IMR-90 (cell line): ENCODE data around the gene SNCA. TPM values are rescaled to one million over a fixed set of nuclear protein-coding genes. Genes with fewer than 3 reads are reported as not detected.

ENCODE experiments used
- ATAC-seq: fragments of 200-7000 bp; cut with Tn5 transposase; 2 replicates; pipeline ENCODE4 v1.9.1; 2020; ENCODE audit warnings: low read depth, mild to moderate bottlenecking, moderate library complexity
- BruUV-seq: library from RNA; stranded (reverse); fragments of 400-500 nt; replicated peaks from 2 replicates; lab custom pipeline; 2021; lab: Mats Ljungman, UMichigan
- CTCF ChIA-PET: fragments of 300-600 bp; formaldehyde crosslinking; extraction: SDS; loops from one replicate; lab custom pipeline; 2021; ENCODE audit warnings: antibody characterized with exemption; lab: Yijun Ruan, JAX
- POLR2A ChIA-PET: fragments of 300-600 bp; sonication (Branson Sonifier 250); formaldehyde crosslinking; loops from one replicate; lab custom pipeline; 2022; ENCODE audit warnings: antibody characterized with exemption; ENCODE audit not compliant: unreplicated experiment; lab: Charles Lee
- DNase-seq: peaks from one replicate; pipeline ENCODE4 v3.0.0; 2013
- H2AFZ ChIP-seq: replicated peaks from 2 replicates; pipeline ENCODE3; 2013; ENCODE audit warnings: low read length, mild to moderate bottlenecking; ENCODE audit not compliant: poor library complexity
- H2AK5ac ChIP-seq: 2 replicates; pipeline ENCODE4 v1.6.1; 2013; ENCODE audit warnings: low read depth, low read length, inconsistent platforms
- H2AK9ac ChIP-seq: replicated peaks from 2 replicates; pipeline ENCODE3; 2013; ENCODE audit warnings: mild to moderate bottlenecking, low read depth, low read length, moderate library complexity; ENCODE audit not compliant: poor library complexity
- H2BK120ac ChIP-seq: 2 replicates; pipeline ENCODE4 v1.6.1; 2013; ENCODE audit warnings: low read depth, low read length, inconsistent platforms
- H2BK15ac ChIP-seq: 3 replicates; pipeline ENCODE4 v1.6.1; 2013; ENCODE audit warnings: low read depth, low read length, inconsistent platforms
- H2BK20ac ChIP-seq: 2 replicates; pipeline ENCODE4 v1.6.1; 2013; ENCODE audit warnings: low read depth, mild to moderate bottlenecking, inconsistent platforms, low read length, moderate library complexity
- H2BK5ac ChIP-seq: 2 replicates; pipeline ENCODE4 v1.6.1; 2013; ENCODE audit warnings: mild to moderate bottlenecking, low read depth, low read length, inconsistent platforms; ENCODE audit not compliant: poor library complexity, severe bottlenecking
- H3K14ac ChIP-seq: replicated peaks from 2 replicates; pipeline ENCODE4 v1.6.1; 2013; ENCODE audit warnings: low read depth, low read length, inconsistent platforms
- H3K18ac ChIP-seq: 2 replicates; pipeline ENCODE4 v1.6.1; 2013; ENCODE audit warnings: low read depth, low read length, control low read depth
- H3K23ac ChIP-seq: 2 replicates; pipeline ENCODE4 v1.6.1; 2013; ENCODE audit warnings: low read depth, low read length, inconsistent platforms
- H3K27ac ChIP-seq: 2 replicates; pipeline ENCODE4 v1.5.1; 2013; ENCODE audit warnings: mild to moderate bottlenecking, control low read depth, low read length; ENCODE audit not compliant: insufficient read depth
- H3K27me3 ChIP-seq: 2 replicates; pipeline ENCODE4 v1.6.1; 2013; ENCODE audit warnings: low read length; ENCODE audit not compliant: control insufficient read depth, insufficient read depth
- H3K36me3 ChIP-seq: 2 replicates; pipeline ENCODE4 v1.6.1; 2013; ENCODE audit warnings: low read length, mixed read lengths; ENCODE audit not compliant: control insufficient read depth, insufficient read depth
- H3K4ac ChIP-seq: 2 replicates; pipeline ENCODE4 v1.6.1; 2013; ENCODE audit warnings: low read depth, low read length, inconsistent platforms
- H3K4me1 ChIP-seq: 2 replicates; pipeline ENCODE4 v1.6.1; 2013; ENCODE audit warnings: low read length, mixed read lengths; ENCODE audit not compliant: control insufficient read depth, insufficient read depth
- H3K4me2 ChIP-seq: 2 replicates; pipeline ENCODE4 v1.6.1; 2013; ENCODE audit warnings: low read depth, mild to moderate bottlenecking, control low read depth, low read length, moderate library complexity
- H3K4me3 ChIP-seq: 2 replicates; pipeline ENCODE4 v1.5.1; 2013; ENCODE audit warnings: low read depth, mild to moderate bottlenecking, control low read depth, low read length, moderate library complexity; ENCODE audit not compliant: insufficient read depth
- H3K56ac ChIP-seq: 2 replicates; pipeline ENCODE4 v1.6.1; 2013; ENCODE audit warnings: low read length, inconsistent platforms; ENCODE audit not compliant: insufficient read depth; ENCODE audit errors: extremely low read depth
- H3K79me1 ChIP-seq, 2 experiments: 2 replicates each; pipeline ENCODE4 v1.6.1; 2013; ENCODE audit warnings: low read length in 2 of 2, inconsistent platforms in 1 of 2, low read depth in 1 of 2
- H3K9ac ChIP-seq: 2 replicates; pipeline ENCODE4 v1.6.1; 2013; ENCODE audit warnings: low read depth, low read length, control low read depth
- H3K9me1 ChIP-seq: 2 replicates; pipeline ENCODE4 v1.6.1; 2013; ENCODE audit warnings: low read length, inconsistent platforms; ENCODE audit not compliant: insufficient read depth
- H3K9me3 ChIP-seq: 2 replicates; pipeline ENCODE4 v1.6.1; 2013; ENCODE audit warnings: low read length; ENCODE audit not compliant: control insufficient read depth, insufficient read depth
- H4K20me1 ChIP-seq: 2 replicates; pipeline ENCODE4 v1.6.1; 2013; ENCODE audit warnings: low read length, inconsistent platforms; ENCODE audit not compliant: insufficient read depth
- H4K5ac ChIP-seq: 2 replicates; pipeline ENCODE4 v1.6.1; 2013; ENCODE audit warnings: mild to moderate bottlenecking, low read depth, low read length, control low read depth
- H4K8ac ChIP-seq, 2 experiments: 2 replicates each; pipeline ENCODE4 v1.6.1; 2013; ENCODE audit warnings: low read depth in 2 of 2, low read length in 2 of 2, control low read depth in 1 of 2, inconsistent platforms in 1 of 2
- H4K91ac ChIP-seq: 2 replicates; pipeline ENCODE4 v1.6.1; 2013; ENCODE audit warnings: low read depth, low read length, inconsistent platforms; ENCODE audit not compliant: insufficient read depth
- CEBPB ChIP-seq: IDR thresholded peaks from 2 replicates; pipeline ENCODE4 v1.6.1; 2012; ENCODE audit warnings: low read depth, low read length, improper control_type of control experiment
- CHD1 ChIP-seq: IDR thresholded peaks from 2 replicates; pipeline ENCODE4 v1.6.1; 2012; ENCODE audit warnings: low read depth, low read length, improper control_type of control experiment
- CTCF ChIP-seq: conservative IDR thresholded peaks from 2 replicates; pipeline ENCODE4 v1.5.1; 2012; ENCODE audit warnings: mild to moderate bottlenecking, low read depth, low read length, improper control_type of control experiment
- ELK1 ChIP-seq: fragments of 150-350 bp; IDR thresholded peaks from 2 replicates; pipeline ENCODE4 v1.6.1; 2016; ENCODE audit warnings: low read depth, mild to moderate bottlenecking, low read length, moderate library complexity, borderline replicate concordance
- MXI1 ChIP-seq: IDR thresholded peaks from 2 replicates; pipeline ENCODE4 v1.6.1; 2012; ENCODE audit warnings: low read depth, mild to moderate bottlenecking, low read length, moderate library complexity, borderline replicate concordance
- NFE2L2 ChIP-seq: fragments of 150-350 bp; IDR thresholded peaks from 2 replicates; pipeline ENCODE4 v1.6.1; 2016; ENCODE audit warnings: low read depth, mild to moderate bottlenecking, low read length
- RFX5 ChIP-seq: IDR thresholded peaks from 2 replicates; pipeline ENCODE4 v1.8.0; 2012; ENCODE audit warnings: low read depth, mild to moderate bottlenecking, low read length, moderate library complexity
- SMC3 ChIP-seq: fragments of 150-350 bp; IDR thresholded peaks from 2 replicates; pipeline ENCODE4 v1.6.1; 2016; ENCODE audit warnings: low read depth, mild to moderate bottlenecking, antibody characterized with exemption, low read length, moderate library complexity
- WGBS, 2 experiments: methylation state at CpG; one replicate each; pipeline versions ENCODE4 v1.1.5 to v1.1.7; 2013; ENCODE audit warnings: missing lambda C conversion rate in 2 of 2; ENCODE audit not compliant: insufficient read length in 1 of 2; ENCODE audit errors: extremely low coverage in 2 of 2; 5-methylcytosine and 5-hydroxymethylcytosine counted together
- dilution Hi-C: fragments of 300-500 bp; cut with HindIII; formaldehyde crosslinking; loops from one replicate; pipeline ENCODE4 v1.14.3; 2018; ENCODE audit warnings: low sequenced_read_pairs; ENCODE audit not compliant: unreplicated experiment
- in situ Hi-C: fragments of 300-500 bp; cut with MboI; formaldehyde crosslinking; loops from 3 replicates; pipeline ENCODE4 v1.14.3; 2019; ENCODE audit warnings: low sequenced_read_pairs, inconsistent platforms, mixed read lengths
- intact Hi-C: fragments of 100-400 bp; cut with micrococcal nuclease; formaldehyde crosslinking; loops from 2 replicates; pipeline ENCODE4 v1.10.0; 2022
- polyA plus RNA-seq, 3 experiments: library from polyadenylated mRNA; depleted of rRNA; stranded (reverse); fragments of >200 nt; gene quantifications; 2 replicates each; pipeline ENCODE4 v1.2.3, GENCODE V29; 2012; ENCODE audit warnings: low replicate concordance in 1 of 3
- total RNA-seq: library from RNA; depleted of rRNA; stranded (reverse); fragments of >200 nt; gene quantifications from 2 replicates; pipeline ENCODE4 v1.2.3, GENCODE V29; 2012

Gene SNCA
- total and polyA plus RNA-seq, 2 of the 4 experiments (the other 2 are of a cell fraction): 0.36 to 0.46 TPM

- H3K4me1 ChIP-seq: no peaks in the 10 kb centered on the region
- CTCF ChIA-PET: no interaction called here
- H3K56ac ChIP-seq: no peak overlapping the region
- ATAC-seq (no peak), DNase-seq (no peak)
- H3K9me1 ChIP-seq: no peaks in the 10 kb centered on the region
- H3K14ac ChIP-seq: no peak overlapping the region
- BruUV-seq: no TSS peak
- H4K91ac ChIP-seq: no peak overlapping the region
- H4K8ac ChIP-seq: no peak overlapping the region
- no peaks in the 10 kb centered on the region for H3K79me1 ChIP-seq
- H3K9ac ChIP-seq: no peak overlapping the region
- no peaks in the 10 kb centered on the region for H3K9me3 ChIP-seq
- H2AK5ac ChIP-seq: no peak overlapping the region
- no peak overlapping the region for H2AFZ ChIP-seq
- H2BK15ac ChIP-seq: no peak overlapping the region; the same call in 2 of the 3 replicates
- no peak overlapping the region for H3K4me3 ChIP-seq
- H2BK5ac ChIP-seq: no peak overlapping the region
- no peak overlapping the region for H3K4me2 ChIP-seq
- no peak overlapping the region for H2BK20ac ChIP-seq
- no peak overlapping the region for H4K5ac ChIP-seq
- H3K27me3 ChIP-seq: 0 out of 2 replicates have a peak, but pooled peaks cover 2% of the 10 kb centered on the region
- H3K23ac ChIP-seq: no peak overlapping the region
- dilution Hi-C loops: no loop called here
- TF ChIP-seq MXI1 (no peak), SMC3 (no peak), CHD1 (no peak), ELK1 (no peak), CEBPB (no peak), RFX5 (no peak), CTCF (no peak), NFE2L2 (no peak)
- H3K27ac ChIP-seq: no peak overlapping the region
- intact Hi-C loops: no loop called here
- WGBS, 2 experiments: 77% methylated on average over 2 of the region's 5 CpGs; no CpG with 5 or more reads in 1 of the 2 experiments
- POLR2A ChIA-PET: no interaction called here
- no peaks in the 10 kb centered on the region for H4K20me1 ChIP-seq
- no peak overlapping the region for H2AK9ac ChIP-seq
- H3K36me3 ChIP-seq: no peaks in the 10 kb centered on the region
- in situ Hi-C loops: loop anchor here (25.0 kb wide), 1 partner anchor 376 kb away; no protein-coding TSS in a partner anchor
- H3K18ac ChIP-seq: no peak overlapping the region
- no peak overlapping the region for H2BK120ac ChIP-seq
- no peak overlapping the region for H3K4ac ChIP-seq
These were observed 26.6 kb upstream of the SNCA start for GRCh38 chr4:89863533-89863932.
